Spinal cord (tissue), 10 donors: ENCODE data around the gene POLD3. TPM values are rescaled to one million over a fixed set of nuclear protein-coding genes. Genes with fewer than 3 reads are reported as not detected.
A peak's percentile ranks its signal among the peaks of the same experiment; 100 is the strongest.

Experiments
- DNase-seq, 6 donors: peaks; one replicate each; pipeline versions ENCODE4 v3.0.0 to v3.0.0-alpha.2; 2013 to 2015; ENCODE audit warnings: low spot score in 6 of 6, low read depth in 4 of 6
- H3K27ac ChIP-seq: one replicate; pipeline ENCODE4 v1.5.1; 2013; ENCODE audit warnings: low read depth, low read length, control low read depth
- H3K27me3 ChIP-seq: one replicate; pipeline ENCODE4 v1.6.1; 2013; ENCODE audit warnings: low read length; ENCODE audit not compliant: control insufficient read depth, insufficient read depth
- H3K36me3 ChIP-seq: one replicate; pipeline ENCODE4 v1.6.1; 2013; ENCODE audit warnings: low read length; ENCODE audit not compliant: control insufficient read depth, insufficient read depth
- H3K4me1 ChIP-seq: one replicate; pipeline ENCODE4 v1.6.1; 2013; ENCODE audit warnings: low read length; ENCODE audit not compliant: control insufficient read depth, insufficient read depth
- H3K4me3 ChIP-seq: one replicate; pipeline ENCODE4 v1.5.1; 2013; ENCODE audit warnings: low read depth, low read length, control low read depth
- H3K9me3 ChIP-seq: one replicate; pipeline ENCODE4 v1.6.1; 2013; ENCODE audit warnings: low read length; ENCODE audit not compliant: control insufficient read depth, insufficient read depth
- WGBS: methylation state at CpG from one replicate; pipeline ENCODE4 v1.1.5; 2013; ENCODE audit warnings: missing lambda C conversion rate; ENCODE audit not compliant: insufficient coverage; 5-methylcytosine and 5-hydroxymethylcytosine counted together
- polyA plus RNA-seq, 2 donors: library from polyadenylated mRNA; unstranded; fragments of 120-200 nt; gene quantifications; one replicate each; pipeline ENCODE4 v1.2.1, GENCODE V29; 2013; ENCODE audit not compliant: insufficient read length in 2 of 2
- total RNA-seq, 2 donors: library from RNA; depleted of rRNA in 1 of 2; stranded (reverse); fragments of 120-200 nt in 1 of 2; fragments of >200 nt in 1 of 2; gene quantifications; one replicate each; pipeline versions ENCODE4 v1.2.3 to v1.2.4, GENCODE V29; 2013 to 2014
- donor health status: healthy.

The POLD3 gene
- total and polyA plus RNA-seq, 4 donors: 15.5 to 17.7 (median 16.3) TPM

DNA sequence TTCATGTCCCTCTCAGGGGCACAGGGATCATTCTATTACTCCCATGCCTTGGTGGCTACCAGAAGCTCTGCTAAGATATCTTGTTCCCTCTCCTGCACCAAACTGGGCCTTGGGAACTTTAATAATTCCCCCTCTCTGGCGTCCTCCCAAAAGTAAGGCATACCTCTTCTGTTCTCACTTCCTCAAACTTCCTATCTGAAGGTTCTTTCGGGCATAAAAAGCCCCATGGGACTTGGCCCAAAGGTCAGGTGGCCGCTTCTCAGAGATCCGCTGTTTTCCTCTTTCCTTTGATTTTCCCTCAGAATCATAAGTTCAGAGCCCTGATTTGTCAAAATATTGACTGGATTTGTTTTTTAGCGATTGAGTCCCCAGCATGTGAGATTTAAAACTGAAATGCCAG, 13.0 kb downstream of the POLD3 start:
- peaks cover 19% of the 10 kb centered on the region for H3K36me3 ChIP-seq
- DNase-seq: no peak
- H3K4me1 ChIP-seq: no peaks in the 10 kb centered on the region
- H3K9me3 ChIP-seq: no peaks in the 10 kb centered on the region
- H3K27me3 ChIP-seq: no peaks in the 10 kb centered on the region
- no peak overlapping the region for H3K4me3 ChIP-seq
- WGBS: 95% methylated on average over 4 of the region's 5 CpGs
- no peak overlapping the region for H3K27ac ChIP-seq

DNA sequence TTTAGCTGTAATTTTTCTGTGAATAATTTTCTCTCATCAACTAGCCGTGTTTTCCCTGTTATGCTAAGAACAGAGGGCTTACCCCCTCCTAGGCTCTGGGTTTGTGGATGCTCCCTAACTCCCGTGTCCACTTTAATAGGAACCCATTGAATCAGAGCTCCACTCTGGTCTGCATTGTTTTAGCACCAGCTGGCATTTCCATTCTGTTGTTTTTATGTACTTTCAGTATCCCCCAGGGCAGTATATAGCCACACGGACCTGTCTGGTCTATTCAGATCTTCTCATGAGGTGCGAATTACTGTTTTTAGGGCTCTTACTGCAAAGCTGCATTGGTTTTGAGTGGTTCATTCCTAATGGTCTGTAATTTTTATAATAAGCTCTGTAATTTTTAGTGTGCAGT, 16.0 kb downstream of the POLD3 start:
- H3K27ac ChIP-seq: no peak overlapping the region
- WGBS: 53% methylated on average over 3 of the region's 4 CpGs
- no peaks in the 10 kb centered on the region for H3K27me3 ChIP-seq
- no peaks in the 10 kb centered on the region for H3K9me3 ChIP-seq
- peaks cover 8% of the 10 kb centered on the region for H3K36me3 ChIP-seq
- DNase-seq: peak in 1 of 6 donors; percentile 64
- no peaks in the 10 kb centered on the region for H3K4me1 ChIP-seq
- no peak overlapping the region for H3K4me3 ChIP-seq

DNA sequence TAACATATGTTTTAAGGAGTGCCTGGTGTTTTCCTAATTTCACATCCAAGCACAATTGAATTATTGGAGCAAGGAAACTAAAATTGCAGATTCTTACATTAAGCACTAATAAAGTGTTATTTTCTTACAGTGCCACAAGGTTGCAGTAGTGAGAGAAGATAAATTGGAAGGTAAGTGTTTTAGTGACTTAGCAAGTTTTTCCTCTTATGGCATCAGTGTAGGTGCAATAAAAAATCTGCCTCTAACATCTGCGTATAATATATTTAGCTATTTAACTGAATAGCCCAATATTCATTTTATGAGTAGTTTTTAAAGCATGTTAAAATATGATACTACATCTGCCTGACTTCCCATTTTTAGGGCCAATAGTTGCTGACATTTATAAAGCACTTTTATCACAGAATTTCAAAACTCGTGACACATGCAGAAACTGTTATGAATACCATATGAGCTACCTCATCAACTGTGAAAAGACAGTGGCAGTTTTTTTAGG, 19.0 kb downstream of the POLD3 start:
- H3K36me3 ChIP-seq: no peaks in the 10 kb centered on the region
- no peak overlapping the region for H3K27ac ChIP-seq
- no CpG with 5 or more reads among the region's 2 CpGs for WGBS
- H3K4me1 ChIP-seq: no peaks in the 10 kb centered on the region
- no peak overlapping the region for H3K4me3 ChIP-seq
- H3K27me3 ChIP-seq: no peaks in the 10 kb centered on the region
- DNase-seq: peak in 2 of 6 donors; percentile 39 to 76
- no peaks in the 10 kb centered on the region for H3K9me3 ChIP-seq

DNA sequence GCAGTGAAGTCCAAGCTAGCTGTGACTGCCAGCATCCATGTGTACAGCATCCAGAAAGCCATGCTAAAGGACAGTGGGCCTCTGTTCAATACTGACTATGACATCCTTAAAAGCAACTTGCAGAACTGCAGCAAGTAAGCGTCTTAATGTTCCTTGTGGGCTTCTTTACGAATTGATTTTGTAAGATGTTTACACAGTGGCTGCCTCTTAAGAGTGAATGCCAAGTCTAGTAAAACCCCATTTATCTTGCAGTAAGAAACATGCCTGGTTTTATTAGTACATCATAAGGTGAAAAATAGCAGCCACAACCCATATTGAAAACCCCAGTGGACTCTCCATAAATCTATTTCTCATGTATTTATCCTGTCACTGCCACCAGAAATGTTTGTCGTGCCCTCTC, 20.5 kb downstream of the POLD3 start:
- no peak overlapping the region for H3K27ac ChIP-seq
- no peak overlapping the region for H3K4me3 ChIP-seq
- H3K27me3 ChIP-seq: no peaks in the 10 kb centered on the region
- peaks cover 7% of the 10 kb centered on the region for H3K36me3 ChIP-seq
- H3K9me3 ChIP-seq: no peaks in the 10 kb centered on the region
- 89% methylated on average over 1 of the region's 3 CpGs for WGBS
- no peak for DNase-seq
- no peaks in the 10 kb centered on the region for H3K4me1 ChIP-seq

DNA sequence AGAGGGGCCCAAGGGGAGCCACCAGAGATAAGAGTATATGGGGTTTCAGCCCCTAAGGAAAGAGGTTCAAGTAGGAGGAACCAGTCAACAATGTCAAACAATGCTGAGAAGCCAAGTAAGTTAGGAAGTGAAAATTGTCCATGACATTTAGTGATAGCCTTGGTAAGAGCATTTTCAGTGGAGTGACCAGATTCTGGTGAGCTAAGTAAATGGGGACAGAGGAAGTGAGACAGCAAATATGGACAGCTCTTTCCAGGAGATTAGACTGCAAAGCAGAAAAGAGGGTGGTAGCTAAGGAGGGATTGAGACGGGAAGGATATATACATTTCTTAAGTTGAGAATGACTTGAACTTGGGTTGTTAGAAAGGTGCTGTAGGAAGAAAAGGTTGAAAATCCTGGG, 22.9 kb downstream of the POLD3 start:
- 92% methylated on average over 1 of the region's 1 CpG for WGBS
- DNase-seq: no peak
- H3K4me1 ChIP-seq: no peaks in the 10 kb centered on the region
- H3K4me3 ChIP-seq: no peak overlapping the region
- H3K27me3 ChIP-seq: no peaks in the 10 kb centered on the region
- H3K27ac ChIP-seq: no peak overlapping the region
- H3K36me3 ChIP-seq: peaks cover 10% of the 10 kb centered on the region
- no peaks in the 10 kb centered on the region for H3K9me3 ChIP-seq

DNA sequence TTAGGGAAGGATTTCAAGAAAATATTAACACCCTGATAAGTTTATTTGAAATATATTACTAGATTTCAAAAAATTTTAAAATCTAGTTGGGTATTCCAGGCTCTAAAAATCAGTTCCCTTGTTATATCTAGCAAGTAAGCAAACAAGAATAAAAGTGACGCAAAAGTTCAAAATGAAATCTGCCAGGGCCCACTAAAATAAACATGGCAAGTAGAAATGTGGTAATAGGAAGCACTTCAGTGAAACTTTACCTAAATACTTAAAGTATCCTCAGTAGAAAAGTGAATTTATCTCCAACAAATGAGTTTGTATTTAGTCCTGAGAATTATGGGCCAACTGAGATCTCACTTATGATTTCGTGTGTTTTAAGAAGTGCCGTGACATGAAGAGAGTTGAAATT, 23.6 kb downstream of the POLD3 start:
- H3K9me3 ChIP-seq: no peaks in the 10 kb centered on the region
- no peak overlapping the region for H3K27ac ChIP-seq
- H3K36me3 ChIP-seq: peaks cover 10% of the 10 kb centered on the region
- H3K4me3 ChIP-seq: no peak overlapping the region
- no peaks in the 10 kb centered on the region for H3K4me1 ChIP-seq
- no peak for DNase-seq
- no CpG with 5 or more reads among the region's 3 CpGs for WGBS
- no peaks in the 10 kb centered on the region for H3K27me3 ChIP-seq

DNA sequence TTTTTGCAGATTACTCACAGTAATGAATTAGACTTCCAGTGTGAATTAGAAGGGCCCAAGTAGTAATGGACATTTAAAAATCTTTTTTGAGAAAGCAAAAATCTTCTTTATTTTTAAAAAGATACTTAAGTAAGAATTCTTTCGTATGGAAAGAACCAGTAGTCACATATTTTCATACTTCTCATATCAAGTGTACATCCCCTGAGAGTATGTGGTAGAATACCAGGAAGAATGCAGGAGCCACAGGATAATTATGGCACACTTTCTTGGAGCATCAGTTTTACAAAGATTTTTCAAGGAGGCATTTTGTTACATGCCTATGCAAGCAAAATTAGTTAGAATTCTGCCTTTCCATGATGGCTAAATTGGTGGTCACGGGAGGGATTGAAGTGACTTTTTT, 28.1 kb downstream of the POLD3 start:
- WGBS: 92% methylated on average over 1 of the region's 2 CpGs
- DNase-seq: no peak
- H3K4me3 ChIP-seq: no peak overlapping the region
- no peaks in the 10 kb centered on the region for H3K4me1 ChIP-seq
- no peaks in the 10 kb centered on the region for H3K9me3 ChIP-seq
- H3K27me3 ChIP-seq: no peaks in the 10 kb centered on the region
- peaks cover 12% of the 10 kb centered on the region for H3K36me3 ChIP-seq
- no peak overlapping the region for H3K27ac ChIP-seq

DNA sequence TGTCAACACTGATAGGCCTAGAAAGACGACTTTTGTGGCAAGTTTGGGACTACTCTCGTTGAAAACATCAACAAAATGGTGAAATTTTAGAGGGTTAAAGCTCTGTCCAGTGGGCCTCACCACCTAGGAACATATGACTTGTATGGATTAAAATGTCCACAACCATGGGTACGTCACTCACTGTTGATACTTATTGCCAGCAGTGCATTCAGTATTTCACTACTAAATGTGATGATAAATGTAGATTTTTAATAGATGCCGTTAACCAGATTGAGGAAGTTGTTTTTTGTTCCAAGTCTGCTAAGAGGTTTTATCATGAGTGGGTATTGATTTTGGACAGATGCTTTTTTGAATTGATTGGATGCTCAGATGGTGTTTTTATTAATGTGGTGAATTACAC, 33.7 kb downstream of the POLD3 start:
- DNase-seq: no peak
- Histone ChIP-seq H3K4me3 (no peak overlapping the region), H3K4me1 (no peaks in the 10 kb centered on the region), H3K9me3 (no peaks in the 10 kb centered on the region), H3K27me3 (no peaks in the 10 kb centered on the region), H3K27ac (no peak overlapping the region), H3K36me3 (peaks cover 2% of the 10 kb centered on the region)
- WGBS: 83% methylated on average over 2 of the region's 4 CpGs

DNA sequence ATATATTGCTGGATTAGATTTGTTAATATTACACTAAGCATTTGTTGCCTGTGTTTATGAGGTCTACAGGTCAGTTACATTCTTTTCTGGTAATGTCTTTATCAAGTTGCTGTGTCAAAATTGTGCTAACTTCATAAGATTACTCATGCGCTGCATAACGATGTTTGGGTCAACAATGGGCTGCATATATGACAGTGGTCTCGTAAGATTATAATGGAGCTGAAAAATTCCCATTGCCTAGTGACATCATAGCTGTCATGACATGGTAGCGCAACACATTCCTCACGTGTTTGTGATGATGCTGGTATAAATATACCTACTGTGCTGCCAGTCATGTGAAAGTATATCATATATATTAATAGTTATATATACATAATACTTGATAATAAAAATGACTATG, 34.2 kb downstream of the POLD3 start:
- Histone ChIP-seq H3K36me3 (peaks cover 5% of the 10 kb centered on the region), H3K4me1 (no peaks in the 10 kb centered on the region), H3K27me3 (no peaks in the 10 kb centered on the region), H3K27ac (no peak overlapping the region), H3K9me3 (no peaks in the 10 kb centered on the region), H3K4me3 (no peak overlapping the region)
- no peak for DNase-seq
- no CpG with 5 or more reads among the region's 5 CpGs for WGBS

DNA sequence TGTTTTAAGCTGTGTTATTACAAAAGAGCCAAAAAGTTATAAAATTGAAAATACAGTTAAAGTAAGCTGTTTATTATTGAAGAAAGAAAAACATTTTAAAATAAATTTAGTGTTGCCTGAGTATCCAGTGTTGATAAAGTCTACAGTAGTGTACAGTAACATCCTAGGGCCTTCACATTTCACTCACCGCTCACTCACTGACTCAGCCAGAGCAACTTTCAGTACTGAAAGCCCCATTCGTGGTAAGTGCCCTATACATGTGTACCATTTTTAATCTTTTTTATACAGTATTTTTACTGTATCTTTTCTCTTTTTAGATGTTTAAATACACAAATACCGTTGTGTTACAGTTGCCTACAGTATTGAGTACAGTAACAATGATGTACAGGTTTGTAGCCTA, 35.0 kb downstream of the POLD3 start:
- H3K27ac ChIP-seq: no peak overlapping the region
- no peaks in the 10 kb centered on the region for H3K9me3 ChIP-seq
- no peaks in the 10 kb centered on the region for H3K4me1 ChIP-seq
- no peak overlapping the region for H3K4me3 ChIP-seq
- no peak for DNase-seq
- H3K27me3 ChIP-seq: no peaks in the 10 kb centered on the region
- H3K36me3 ChIP-seq: peaks cover 5% of the 10 kb centered on the region
- no CpG with 5 or more reads among the region's 3 CpGs for WGBS
